GM19372 (cell line): ENCODE data around the gene B3GALT6.

Experiments used
- ATAC-seq: cut with Tn5 transposase; IDR thresholded peaks from one replicate; pipeline ENCODE4 v1.9.1; 2021; ENCODE audit warnings: mild to moderate bottlenecking, low read depth, moderate library complexity; ENCODE audit not compliant: unreplicated experiment

B3GALT6 gene

GRCh38 chr1:1259540-1259939, 27.5 kb downstream of the B3GALT6 start:
- ATAC-seq = no peak

- ATAC-seq = no peak
Observed at GRCh38 chr1:1259951-1260600, 28.0 kb downstream of the B3GALT6 start.

- ATAC-seq = no peak
Observed at GRCh38 chr1:1260843-1261560, 29.0 kb downstream of the B3GALT6 start.

GRCh38 chr1:1262071-1262470, 30.0 kb downstream of the B3GALT6 start:
- no peak for ATAC-seq

GRCh38 chr1:1262758-1263157, 30.7 kb downstream of the B3GALT6 start:
- ATAC-seq = no peak

GRCh38 chr1:1264026-1264425, 32.0 kb downstream of the B3GALT6 start:
- no peak for ATAC-seq

GRCh38 chr1:1264868-1265272, 32.8 kb downstream of the B3GALT6 start:
- ATAC-seq = no peak

GRCh38 chr1:1267488-1268283, 35.6 kb downstream of the B3GALT6 start:
- ATAC-seq = no peak

- no peak for ATAC-seq
Observed at GRCh38 chr1:1268284-1268682, 36.2 kb downstream of the B3GALT6 start.

GRCh38 chr1:1270813-1271212, 38.8 kb downstream of the B3GALT6 start:
- no peak for ATAC-seq

GRCh38 chr1:1272341-1273208, 40.5 kb downstream of the B3GALT6 start:
- no peak for ATAC-seq

- ATAC-seq = no peak
Observed at GRCh38 chr1:1273209-1273511, 41.1 kb downstream of the B3GALT6 start.

- ATAC-seq = peak; percentile 93
Observed at GRCh38 chr1:1273512-1274298, 41.7 kb downstream of the B3GALT6 start, which contains the start of gene UBE2J2. TSS of gene UBE2J2 (minus strand) at chr1:1273854. CDS start at chr1:1267992, 5,862 bp downstream.

- no peak for ATAC-seq
Observed at GRCh38 chr1:1274299-1274930, 42.4 kb downstream of the B3GALT6 start.

- no peak for ATAC-seq
Observed at GRCh38 chr1:1274931-1275431, 42.9 kb downstream of the B3GALT6 start.

GRCh38 chr1:1275836-1276235, 43.8 kb downstream of the B3GALT6 start:
- ATAC-seq = no peak

GRCh38 chr1:1278620-1279019, 46.6 kb downstream of the B3GALT6 start:
- no peak for ATAC-seq

- no peak for ATAC-seq
Observed at GRCh38 chr1:1279028-1279427, 47.0 kb downstream of the B3GALT6 start.
